HCT116 (cell line): ENCODE data around the gene SOST.

Experiments
- CBX3 ChIP-seq: IDR thresholded peaks from 2 replicates; pipeline ENCODE4 v1.6.1; 2012; ENCODE audit warnings: low read depth
- CEBPB ChIP-seq: IDR thresholded peaks from 2 replicates; pipeline ENCODE4 v1.6.1; 2012; ENCODE audit warnings: low read depth
- EZH2 ChIP-seq: fragments of 200-600 bp; sonication (generic); IDR thresholded peaks from 2 replicates; pipeline ENCODE4 v1.6.1; 2017; ENCODE audit warnings: antibody characterized with exemption, mixed run types
- EZH2phosphoT487 ChIP-seq: fragments of 200-600 bp; IDR thresholded peaks from 2 replicates; pipeline ENCODE4 v1.6.1; 2018; ENCODE audit warnings: antibody characterized with exemption, borderline replicate concordance
- FOSL1 ChIP-seq: IDR thresholded peaks from 2 replicates; pipeline ENCODE4 v1.6.1; 2012; ENCODE audit warnings: low read depth
- JUND ChIP-seq: IDR thresholded peaks from 2 replicates; pipeline ENCODE4 v1.6.1; 2012
- POLR2A ChIP-seq: IDR thresholded peaks from 2 replicates; pipeline ENCODE4 v1.7.0; 2011; ENCODE audit warnings: borderline replicate concordance; ENCODE audit not compliant: insufficient read depth, insufficient read length; ENCODE audit errors: extremely low read depth
- POLR2AphosphoS5 ChIP-seq: IDR thresholded peaks from 2 replicates; pipeline ENCODE4 v1.6.1; 2011; ENCODE audit warnings: mild to moderate bottlenecking, low read depth, low read length, moderate library complexity
- SP1 ChIP-seq: IDR thresholded peaks from 2 replicates; pipeline ENCODE4 v1.6.1; 2012; ENCODE audit warnings: low read depth
- YY1 ChIP-seq: IDR thresholded peaks from 2 replicates; pipeline ENCODE4 v1.6.1; 2011; ENCODE audit warnings: low read length, low read depth, moderate library complexity, mild to moderate bottlenecking; ENCODE audit not compliant: insufficient replicate concordance; ENCODE audit errors: extremely low read depth
- ZFX ChIP-seq: fragments of 450-650 bp; IDR thresholded peaks from 2 replicates; pipeline ENCODE4 v1.6.1; 2017
- ZNF274 ChIP-seq: fragments of 200-500 bp; sonication (Bioruptor generic); IDR thresholded peaks from 2 replicates; pipeline ENCODE4 v1.6.1; 2014; ENCODE audit warnings: mild to moderate bottlenecking, low read depth, low read length, inconsistent platforms
- TF ChIP-seq, protein P1 (sequence below), 3 experiments: fragments of 200-600 bp in 1 of 3; sonication (generic) in 1 of 3; IDR thresholded peaks in 2 of 3; conservative IDR thresholded peaks in 1 of 3; 2 replicates each; pipeline ENCODE4 v1.5.1; 2012 to 2017; ENCODE audit warnings: low read depth in 2 of 3, low read length in 2 of 3, antibody characterized with exemption in 1 of 3, borderline replicate concordance in 1 of 3, control low read depth in 1 of 3, mild to moderate bottlenecking in 1 of 3, mixed read lengths in 1 of 3, mixed run types in 1 of 3, moderate library complexity in 1 of 3; ENCODE audit not compliant: insufficient read depth in 1 of 3
- TF ChIP-seq, protein P2 (sequence below): IDR thresholded peaks from 2 replicates; pipeline ENCODE4 v1.6.1; 2011; ENCODE audit warnings: mild to moderate bottlenecking, low read length, moderate library complexity; ENCODE audit not compliant: insufficient replicate concordance; ENCODE audit errors: extremely low read depth

DNA sequence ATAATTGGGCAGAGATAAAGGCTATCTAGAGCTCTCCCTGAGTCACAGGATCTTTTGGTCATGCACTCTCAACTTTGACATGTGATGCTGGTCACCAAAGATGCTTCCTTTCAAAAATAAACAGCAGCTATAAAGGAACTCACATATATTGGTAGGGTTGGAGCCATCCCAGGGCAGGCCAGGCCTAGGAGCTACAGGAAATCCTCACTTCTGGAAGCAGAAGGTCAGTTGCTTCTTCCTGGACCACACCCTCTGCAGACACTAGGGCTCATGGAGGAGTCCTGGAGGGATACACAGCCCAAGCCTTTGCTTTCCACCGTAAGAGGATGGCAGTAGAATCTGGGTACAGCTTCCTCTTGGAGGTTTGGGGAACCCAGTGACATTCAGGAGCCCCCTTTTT, 24.6 kb downstream of the SOST start:
- TF ChIP-seq EZH2phosphoT487 (no peak), POLR2AphosphoS5 (no peak), CBX3 (no peak), POLR2A (no peak), ZNF274 (no peak), CEBPB (no peak), YY1 (no peak), JUND (no peak), SP1 (no peak), ZFX (no peak), FOSL1 (no peak), EZH2 (no peak)
- TF ChIP-seq, protein P1, sequence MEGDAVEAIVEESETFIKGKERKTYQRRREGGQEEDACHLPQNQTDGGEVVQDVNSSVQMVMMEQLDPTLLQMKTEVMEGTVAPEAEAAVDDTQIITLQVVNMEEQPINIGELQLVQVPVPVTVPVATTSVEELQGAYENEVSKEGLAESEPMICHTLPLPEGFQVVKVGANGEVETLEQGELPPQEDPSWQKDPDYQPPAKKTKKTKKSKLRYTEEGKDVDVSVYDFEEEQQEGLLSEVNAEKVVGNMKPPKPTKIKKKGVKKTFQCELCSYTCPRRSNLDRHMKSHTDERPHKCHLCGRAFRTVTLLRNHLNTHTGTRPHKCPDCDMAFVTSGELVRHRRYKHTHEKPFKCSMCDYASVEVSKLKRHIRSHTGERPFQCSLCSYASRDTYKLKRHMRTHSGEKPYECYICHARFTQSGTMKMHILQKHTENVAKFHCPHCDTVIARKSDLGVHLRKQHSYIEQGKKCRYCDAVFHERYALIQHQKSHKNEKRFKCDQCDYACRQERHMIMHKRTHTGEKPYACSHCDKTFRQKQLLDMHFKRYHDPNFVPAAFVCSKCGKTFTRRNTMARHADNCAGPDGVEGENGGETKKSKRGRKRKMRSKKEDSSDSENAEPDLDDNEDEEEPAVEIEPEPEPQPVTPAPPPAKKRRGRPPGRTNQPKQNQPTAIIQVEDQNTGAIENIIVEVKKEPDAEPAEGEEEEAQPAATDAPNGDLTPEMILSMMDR (IDR thresholded peaks at IDR 0.05 in 2 of 3, conservative IDR thresholded peaks at IDR 0.05 in 1 of 3; ENCODE audit: borderline replicate concordance in 1 of 3, insufficient read depth in 1 of 3, low read depth in 2 of 3, low read length in 2 of 3), result no peak
- TF ChIP-seq, protein P2, sequence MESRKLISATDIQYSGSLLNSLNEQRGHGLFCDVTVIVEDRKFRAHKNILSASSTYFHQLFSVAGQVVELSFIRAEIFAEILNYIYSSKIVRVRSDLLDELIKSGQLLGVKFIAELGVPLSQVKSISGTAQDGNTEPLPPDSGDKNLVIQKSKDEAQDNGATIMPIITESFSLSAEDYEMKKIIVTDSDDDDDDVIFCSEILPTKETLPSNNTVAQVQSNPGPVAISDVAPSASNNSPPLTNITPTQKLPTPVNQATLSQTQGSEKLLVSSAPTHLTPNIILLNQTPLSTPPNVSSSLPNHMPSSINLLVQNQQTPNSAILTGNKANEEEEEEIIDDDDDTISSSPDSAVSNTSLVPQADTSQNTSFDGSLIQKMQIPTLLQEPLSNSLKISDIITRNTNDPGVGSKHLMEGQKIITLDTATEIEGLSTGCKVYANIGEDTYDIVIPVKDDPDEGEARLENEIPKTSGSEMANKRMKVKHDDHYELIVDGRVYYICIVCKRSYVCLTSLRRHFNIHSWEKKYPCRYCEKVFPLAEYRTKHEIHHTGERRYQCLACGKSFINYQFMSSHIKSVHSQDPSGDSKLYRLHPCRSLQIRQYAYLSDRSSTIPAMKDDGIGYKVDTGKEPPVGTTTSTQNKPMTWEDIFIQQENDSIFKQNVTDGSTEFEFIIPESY, result no peak
